A673 (cell line): ENCODE measurements around the gene SDHB.

Source experiments
- CTCF ChIP-seq: fragments of 300-800, 200-600 bp; sonication (generic); conservative IDR thresholded peaks from 2 replicates; pipeline ENCODE4 v1.5.1; 2017; ENCODE audit warnings: low read depth, mild to moderate bottlenecking, antibody characterized with exemption, low read length, moderate library complexity, mixed read lengths
- EZH2 ChIP-seq: fragments of 200-600 bp; sonication (generic); IDR thresholded peaks from 2 replicates; pipeline ENCODE4 v1.6.1; 2017; ENCODE audit warnings: borderline replicate concordance, low read depth, mild to moderate bottlenecking, mixed read lengths, antibody characterized with exemption, low read length; ENCODE audit not compliant: poor library complexity, severe bottlenecking

- TF ChIP-seq CTCF (no peak), EZH2 (no peak)
Measured at GRCh38 chr1:16996845-16997244, 57.0 kb downstream of the SDHB start.
